Middle frontal gyrus (tissue), 1 donor: ENCODE data around the gene ATP13A2.
"Not testable (repeated sequence)": the region's sequence is repeated elsewhere in the genome, so short reads cannot be mapped to it uniquely, and the experiment has no call there.

Experiments used
- DNase-seq: peaks from one replicate; pipeline ENCODE4 v3.0.0-alpha.2; 2015; ENCODE audit warnings: low spot score; ENCODE audit errors: extremely low spot score

ATP13A2 gene

GRCh38 chr1:16979475-16980327 lies 32.0 kb downstream of the ATP13A2 start:
- no peak for DNase-seq

GRCh38 chr1:16978567-16979474 lies 32.9 kb downstream of the ATP13A2 start:
- no peak for DNase-seq

GRCh38 chr1:16978139-16978538 lies 33.6 kb downstream of the ATP13A2 start:
- DNase-seq, result no peak

GRCh38 chr1:16977377-16977776 lies 34.4 kb downstream of the ATP13A2 start:
- DNase-seq, result no peak

GRCh38 chr1:16976966-16977365 lies 34.8 kb downstream of the ATP13A2 start:
- no peak for DNase-seq

GRCh38 chr1:16975838-16976237 lies 35.9 kb downstream of the ATP13A2 start:
- no peak for DNase-seq

GRCh38 chr1:16975211-16975610 lies 36.5 kb downstream of the ATP13A2 start:
- DNase-seq, result no peak

- DNase-seq, result no peak
These were observed 38.5 kb downstream of the ATP13A2 start for GRCh38 chr1:16973215-16973614.

- DNase-seq, result no peak
These were observed 39.4 kb downstream of the ATP13A2 start for GRCh38 chr1:16972189-16972895.

GRCh38 chr1:16971341-16972188 lies 40.2 kb downstream of the ATP13A2 start:
- no peak for DNase-seq

- no peak for DNase-seq
These were observed 41.4 kb downstream of the ATP13A2 start for GRCh38 chr1:16970132-16970910.

GRCh38 chr1:16969651-16970050 lies 42.1 kb downstream of the ATP13A2 start:
- no peak for DNase-seq

- no peak for DNase-seq
These were observed 42.6 kb downstream of the ATP13A2 start for GRCh38 chr1:16969057-16969611.

- no peak for DNase-seq
These were observed 43.4 kb downstream of the ATP13A2 start for GRCh38 chr1:16968372-16968771.

- DNase-seq, result no peak
These were observed 43.8 kb downstream of the ATP13A2 start for GRCh38 chr1:16967962-16968361.

- DNase-seq, result no peak
These were observed 44.6 kb downstream of the ATP13A2 start for GRCh38 chr1:16967095-16967575.

GRCh38 chr1:16966282-16966681 lies 45.4 kb downstream of the ATP13A2 start:
- no peak for DNase-seq

GRCh38 chr1:16965486-16966067 lies 46.2 kb downstream of the ATP13A2 start:
- DNase-seq, result no peak

- not testable (repeated sequence) for DNase-seq
These were observed 47.6 kb downstream of the ATP13A2 start for GRCh38 chr1:16964169-16964568.
